Hepatocyte (in vitro differentiated cells): ENCODE results near the gene ZNF444.

ENCODE experiments used
- EZH2 ChIP-seq: fragments of 200-600 bp; sonication (generic); IDR thresholded peaks from 2 replicates; pipeline ENCODE4 v1.6.1; 2016; ENCODE audit warnings: antibody characterized with exemption, mild to moderate bottlenecking, borderline replicate concordance
- EZH2phosphoT487 ChIP-seq: fragments of 200-600 bp; sonication (generic); IDR thresholded peaks from one replicate; pipeline ENCODE4 v1.6.1; 2018; ENCODE audit warnings: antibody characterized with exemption, mild to moderate bottlenecking, low read depth, moderate library complexity; ENCODE audit not compliant: unreplicated experiment, severe bottlenecking
- TF ChIP-seq, protein P1 (sequence below): fragments of 200-600 bp; sonication (generic); IDR thresholded peaks from 2 replicates; pipeline ENCODE4 v1.5.1; 2016; ENCODE audit warnings: antibody characterized with exemption, mild to moderate bottlenecking; ENCODE audit not compliant: poor library complexity

- TF ChIP-seq, protein P1, sequence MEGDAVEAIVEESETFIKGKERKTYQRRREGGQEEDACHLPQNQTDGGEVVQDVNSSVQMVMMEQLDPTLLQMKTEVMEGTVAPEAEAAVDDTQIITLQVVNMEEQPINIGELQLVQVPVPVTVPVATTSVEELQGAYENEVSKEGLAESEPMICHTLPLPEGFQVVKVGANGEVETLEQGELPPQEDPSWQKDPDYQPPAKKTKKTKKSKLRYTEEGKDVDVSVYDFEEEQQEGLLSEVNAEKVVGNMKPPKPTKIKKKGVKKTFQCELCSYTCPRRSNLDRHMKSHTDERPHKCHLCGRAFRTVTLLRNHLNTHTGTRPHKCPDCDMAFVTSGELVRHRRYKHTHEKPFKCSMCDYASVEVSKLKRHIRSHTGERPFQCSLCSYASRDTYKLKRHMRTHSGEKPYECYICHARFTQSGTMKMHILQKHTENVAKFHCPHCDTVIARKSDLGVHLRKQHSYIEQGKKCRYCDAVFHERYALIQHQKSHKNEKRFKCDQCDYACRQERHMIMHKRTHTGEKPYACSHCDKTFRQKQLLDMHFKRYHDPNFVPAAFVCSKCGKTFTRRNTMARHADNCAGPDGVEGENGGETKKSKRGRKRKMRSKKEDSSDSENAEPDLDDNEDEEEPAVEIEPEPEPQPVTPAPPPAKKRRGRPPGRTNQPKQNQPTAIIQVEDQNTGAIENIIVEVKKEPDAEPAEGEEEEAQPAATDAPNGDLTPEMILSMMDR = no peak
- TF ChIP-seq EZH2 (no peak), EZH2phosphoT487 (no peak)
Measured at GRCh38 chr19:56092685-56093631, 48.1 kb upstream of the ZNF444 start.
